ENCODE measurements around the gene HSP90AB1. TPM values are rescaled to one million over a fixed set of nuclear protein-coding genes. Genes with fewer than 3 reads are reported as not detected.

The HSP90AB1 gene
- total and polyA plus RNA-seq, 2 of the 8 experiments (the other 6 are each of a cell fraction or from before 2014, with no cell fraction given) = 1,564 to 2,297 TPM

DNA sequence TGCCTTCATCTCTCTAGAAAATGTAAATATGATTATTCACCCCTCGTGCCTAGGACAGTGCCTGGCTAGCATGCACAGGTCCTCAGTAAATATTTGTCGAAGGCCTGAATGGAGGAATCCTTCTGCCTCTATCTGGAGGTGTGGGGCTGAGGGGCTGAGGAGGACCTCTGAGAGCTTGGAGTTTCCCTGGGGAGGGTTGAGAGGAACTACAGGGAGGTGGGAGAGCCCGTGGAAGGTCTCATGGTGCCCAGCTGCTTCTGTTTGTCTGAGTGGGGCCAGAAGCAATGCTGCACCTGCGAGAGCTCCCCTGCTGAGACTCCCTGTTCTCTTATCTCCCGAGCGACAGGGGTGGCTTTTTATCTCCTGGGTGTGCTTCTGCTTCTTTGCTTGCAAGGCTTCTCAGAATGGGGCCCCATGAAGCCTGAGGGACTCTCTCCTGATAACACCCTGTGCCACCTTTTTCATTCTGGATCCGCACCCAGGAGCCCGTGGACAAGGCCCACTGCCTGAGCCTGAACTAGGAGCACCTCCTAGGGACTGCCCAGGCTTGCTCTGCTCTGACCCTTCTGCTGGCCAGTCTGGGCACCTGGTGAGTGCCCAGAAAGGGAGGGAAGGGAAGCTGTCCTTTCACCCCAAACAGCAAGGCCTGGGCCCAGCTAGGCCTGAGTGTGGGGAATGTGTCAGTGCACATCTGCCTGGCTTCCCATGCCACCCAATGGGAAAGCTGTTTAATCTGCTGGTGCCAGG is 21.1 kb upstream of the HSP90AB1 start:
- peak overlapping the region; percentile 78; the same call in 1 of the 2 replicates for H3K18ac ChIP-seq (ENCODE audit: extremely low read depth, low read length)
- no peak overlapping the region for H2AK5ac ChIP-seq (ENCODE audit: low read depth, low read length)
- peak overlapping the region; percentile 4; the same call in 1 of the 2 replicates for H4K8ac ChIP-seq (ENCODE audit: extremely low read depth, insufficient read depth, low read length)
- ChIA-PET POLR2A (ENCODE audit: partially characterized antibody) (interaction anchor here (0.8 to 21.0 kb wide), 13 partner anchors 10 to 101 kb away, joined by 3 to 477 read pairs (median 13); partner anchors contain the start of genes HSP90AB1 and SLC35B2), CTCF (ENCODE audit: partially characterized antibody) (interaction anchor here (1.0 to 19.4 kb wide), 9 partner anchors 10 to 129 kb away, joined by 4 to 287 read pairs (median 14); partner anchors contain the start of genes HSP90AB1 and SLC35B2)
- no peak overlapping the region for H3K9ac ChIP-seq (replicated peaks in 1 of 4; ENCODE audit: extremely low read depth in 1 of 4, low read depth in 3 of 4, low read length in 3 of 4)
- H3K9me3 ChIP-seq (ENCODE audit: insufficient read depth in 2 of 2, low read depth in 1 of 2, low read length in 1 of 2) = no peaks in the 10 kb centered on the region
- H3K23me2 ChIP-seq (ENCODE audit: low read depth, low read length) = peaks cover 16% of the 10 kb centered on the region
- H3K79me2 ChIP-seq (ENCODE audit: control insufficient read depth in 1 of 2, insufficient read depth in 2 of 2, low read length in 2 of 2) = peaks cover 10 to 48% of the 10 kb centered on the region in 2 experiments; a peak in 3 of 4 replicates
- no peak overlapping the region for H3K56ac ChIP-seq (replicated peaks; ENCODE audit: insufficient read length, low read depth, low read length)
- H3K4me3 ChIP-seq (ENCODE audit: extremely low read depth in 1 of 4, insufficient read depth in 2 of 4, low read depth in 3 of 4, low read length in 4 of 4) = peak overlapping the region in 1 of 4 experiments; percentile 29; a peak in 1 of 8 replicates
- no peak overlapping the region for H2BK5ac ChIP-seq (ENCODE audit: low read depth, low read length)
- no peak overlapping the region for H4K91ac ChIP-seq (replicated peaks; ENCODE audit: insufficient read length, low read length)
- H3K79me1 ChIP-seq (ENCODE audit: low read depth, low read length) = peaks cover 25% of the 10 kb centered on the region
- H2BK15ac ChIP-seq (ENCODE audit: low read length) = no peak overlapping the region
- DNase-seq (ENCODE audit: low read depth in 1 of 2, low spot score in 2 of 2) = no peak
- no peak overlapping the region for H2BK120ac ChIP-seq (replicated peaks; ENCODE audit: low read depth, low read length)
- no peaks in the 10 kb centered on the region for H3K27me3 ChIP-seq (replicated peaks in 1 of 4; ENCODE audit: control insufficient read depth in 3 of 4, extremely low read depth in 1 of 4, insufficient read depth in 3 of 4, low read length in 3 of 4)
- H3K4me1 ChIP-seq (replicated peaks in 1 of 4; ENCODE audit: control insufficient read depth in 3 of 4, insufficient read depth in 4 of 4, low read length in 3 of 4) = peaks cover 15 to 45% (median 34%) of the 10 kb centered on the region in 4 experiments
- 83% methylated on average over 8 of the region's 8 CpGs; no CpG with 5 or more reads in 1 of the 2 experiments for WGBS, 2 experiments (ENCODE audit: extremely low coverage in 1 of 2, insufficient coverage in 1 of 2, insufficient read length in 1 of 2, insufficient replicate concordance in 2 of 2, low coverage in 1 of 2, low lambda C conversion rate in 2 of 2, missing lambda C conversion rate in 1 of 2)
- H3K4me2 ChIP-seq (ENCODE audit: insufficient read depth in 1 of 2, low read depth in 2 of 2, low read length in 2 of 2) = peak overlapping the region; percentile 94 to 95
- H3K14ac ChIP-seq (ENCODE audit: insufficient read length) = no peak overlapping the region
- H2BK20ac ChIP-seq (ENCODE audit: low read length) = no peak overlapping the region
- H3K4ac ChIP-seq (replicated peaks; ENCODE audit: insufficient read length, low read depth, low read length) = peak overlapping the region; percentile 49
- H4K5ac ChIP-seq (ENCODE audit: insufficient read length, low read depth, low read length) = no peak overlapping the region
- no peak overlapping the region for H2AFZ ChIP-seq (ENCODE audit: low read length)
- no peak for FAIRE-seq
- H3K27ac ChIP-seq (ENCODE audit: low read depth, low read length) = no peak overlapping the region; the same call in 1 of the 2 replicates
- peaks cover 10 to 27% (median 20%) of the 10 kb centered on the region in 4 experiments; a peak in 7 of 8 replicates for H3K36me3 ChIP-seq (ENCODE audit: control insufficient read depth in 2 of 4, insufficient read depth in 4 of 4, low read length in 3 of 4)
- peaks cover 30 to 43% of the 10 kb centered on the region in 2 experiments for H4K20me1 ChIP-seq (replicated peaks in 1 of 2; ENCODE audit: control insufficient read depth in 1 of 2, insufficient read depth in 2 of 2, low read length in 2 of 2)
- no peak overlapping the region for H3K23ac ChIP-seq (ENCODE audit: insufficient read length)
- no peak overlapping the region for H2BK12ac ChIP-seq (ENCODE audit: low read depth, low read length)
- no peak for TF ChIP-seq BRCA1 (IDR thresholded peaks at IDR 0.05; ENCODE audit: low read depth, low read length)
- TF ChIP-seq RFX5 (IDR thresholded peaks at IDR 0.05; ENCODE audit: borderline replicate concordance, low read depth, low read length) = no peak
- no peak for TF ChIP-seq SP2 (IDR thresholded peaks at IDR 0.05; ENCODE audit: low read length)
